Ureter (tissue), 1 donor: Measurements from ENCODE around the gene ACSS1. TPM values are rescaled to one million over a fixed set of nuclear protein-coding genes. Genes with fewer than 3 reads are reported as not detected.

Experiments used
- DNase-seq: peaks from one replicate; pipeline ENCODE4 v3.0.0-alpha.2; 2020; ENCODE audit warnings: low spot score
- total RNA-seq: library from RNA; stranded (reverse); gene quantifications from one replicate; pipeline ENCODE4 v1.2.4, GENCODE V29; 2023
- donor health status: DM: yes; HTN: yes; CAD: no.

Gene ACSS1
- total RNA-seq, 1 donor from 2014 or later = 33.7 TPM

- peak; percentile 32 for DNase-seq
These were observed 62.0 kb downstream of the ACSS1 start for GRCh38 chr20:24995741-24996448.

- DNase-seq = peak; percentile 87
These were observed 63.2 kb downstream of the ACSS1 start for GRCh38 chr20:24994470-24995368.

- DNase-seq = no peak
These were observed 63.8 kb downstream of the ACSS1 start for GRCh38 chr20:24994186-24994465.

- peak; percentile 37 for DNase-seq
These were observed 64.4 kb downstream of the ACSS1 start for GRCh38 chr20:24993337-24994185.

GRCh38 chr20:24992487-24993205 is 65.3 kb downstream of the ACSS1 start, which contains the start of gene APMAP:
APMAP (minus strand) TSS chr20:24992751; CDS start chr20:24992688, 63 bp downstream.
- DNase-seq = peak; percentile 97

GRCh38 chr20:24991897-24992486 is 65.9 kb downstream of the ACSS1 start:
- peak; percentile 46 for DNase-seq

- DNase-seq = peak; percentile 29
These were observed 67.1 kb downstream of the ACSS1 start for GRCh38 chr20:24990810-24991252.

GRCh38 chr20:24989162-24989561 is 68.8 kb downstream of the ACSS1 start:
- peak; percentile 18 for DNase-seq

- DNase-seq = no peak
These were observed 69.8 kb downstream of the ACSS1 start for GRCh38 chr20:24987873-24988835.

- DNase-seq = no peak
These were observed 70.7 kb downstream of the ACSS1 start for GRCh38 chr20:24987244-24987643.

GRCh38 chr20:24986436-24987015 is 71.4 kb downstream of the ACSS1 start:
- peak; percentile 25 for DNase-seq

GRCh38 chr20:24985802-24986201 is 72.1 kb downstream of the ACSS1 start:
- peak; percentile 27 for DNase-seq

- peak; percentile 41 for DNase-seq
These were observed 72.8 kb downstream of the ACSS1 start for GRCh38 chr20:24984961-24985640.

- no peak for DNase-seq
These were observed 74.0 kb downstream of the ACSS1 start for GRCh38 chr20:24983896-24984295.

GRCh38 chr20:24981790-24982189 is 76.1 kb downstream of the ACSS1 start:
- DNase-seq = peak; percentile 43

- DNase-seq = no peak
These were observed 76.7 kb downstream of the ACSS1 start for GRCh38 chr20:24981282-24981681.

GRCh38 chr20:24980291-24981053 is 77.5 kb downstream of the ACSS1 start:
- DNase-seq = peak; percentile 34
